ENCODE results near the gene ACOT8. TPM values are rescaled to one million over a fixed set of nuclear protein-coding genes. Genes with fewer than 3 reads are reported as not detected.

Gene ACOT8
- total RNA-seq, 4 donors from 2014 or later, result 84.6 to 108 (median 99.7) TPM

DNA sequence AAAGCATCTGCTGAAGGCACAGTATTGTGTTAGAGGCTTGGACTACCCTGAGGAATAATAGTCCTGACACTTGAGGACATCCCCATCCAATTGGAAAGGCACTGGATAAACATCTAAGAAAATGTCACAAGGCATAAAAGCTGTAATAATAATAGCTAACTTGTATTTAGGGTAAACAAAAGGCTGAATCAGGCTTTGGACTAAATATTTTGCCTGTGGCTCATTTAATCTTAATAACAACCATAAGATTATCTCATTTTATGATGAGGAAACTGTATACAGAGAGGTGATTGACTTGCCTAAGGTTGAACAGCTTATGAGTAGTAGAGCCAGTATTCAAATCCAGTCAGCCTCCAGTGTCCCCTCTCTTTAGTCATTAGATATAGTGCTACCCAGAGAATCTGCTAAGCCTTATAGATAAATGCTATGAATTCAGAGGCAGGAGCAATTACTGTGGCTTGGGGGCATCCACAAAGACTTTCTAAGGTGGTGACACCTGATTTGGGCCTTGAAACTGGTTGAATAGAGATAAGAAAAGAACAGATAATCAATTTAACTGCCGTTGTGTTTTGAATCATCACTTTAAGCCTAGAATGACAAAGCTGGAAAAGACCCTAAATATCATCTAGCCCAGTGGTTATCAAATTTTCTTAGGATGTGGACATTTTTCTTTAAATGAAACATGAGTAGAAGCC lies 16.4 kb upstream of the ACOT8 start:
- TF ChIP-seq EP300 (IDR thresholded peaks at IDR 0.05; ENCODE audit: low read depth) (no peak), POLR2AphosphoS5 (IDR thresholded peaks at IDR 0.05) (no peak), POLR2A (IDR thresholded peaks at IDR 0.05) (no peak)
- TF ChIP-seq, protein P1, sequence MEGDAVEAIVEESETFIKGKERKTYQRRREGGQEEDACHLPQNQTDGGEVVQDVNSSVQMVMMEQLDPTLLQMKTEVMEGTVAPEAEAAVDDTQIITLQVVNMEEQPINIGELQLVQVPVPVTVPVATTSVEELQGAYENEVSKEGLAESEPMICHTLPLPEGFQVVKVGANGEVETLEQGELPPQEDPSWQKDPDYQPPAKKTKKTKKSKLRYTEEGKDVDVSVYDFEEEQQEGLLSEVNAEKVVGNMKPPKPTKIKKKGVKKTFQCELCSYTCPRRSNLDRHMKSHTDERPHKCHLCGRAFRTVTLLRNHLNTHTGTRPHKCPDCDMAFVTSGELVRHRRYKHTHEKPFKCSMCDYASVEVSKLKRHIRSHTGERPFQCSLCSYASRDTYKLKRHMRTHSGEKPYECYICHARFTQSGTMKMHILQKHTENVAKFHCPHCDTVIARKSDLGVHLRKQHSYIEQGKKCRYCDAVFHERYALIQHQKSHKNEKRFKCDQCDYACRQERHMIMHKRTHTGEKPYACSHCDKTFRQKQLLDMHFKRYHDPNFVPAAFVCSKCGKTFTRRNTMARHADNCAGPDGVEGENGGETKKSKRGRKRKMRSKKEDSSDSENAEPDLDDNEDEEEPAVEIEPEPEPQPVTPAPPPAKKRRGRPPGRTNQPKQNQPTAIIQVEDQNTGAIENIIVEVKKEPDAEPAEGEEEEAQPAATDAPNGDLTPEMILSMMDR (IDR thresholded peaks at IDR 0.05), result no peak
- WGBS, 2 donors (ENCODE audit: low coverage in 1 of 2), result 58 to 75% methylated on average over 1 of the region's 1 CpG
- no peak overlapping the region for H3K27ac ChIP-seq
- H3K4me3 ChIP-seq, result no peak overlapping the region
- no peaks in the 10 kb centered on the region for H3K9me3 ChIP-seq
- H3K27me3 ChIP-seq, result no peaks in the 10 kb centered on the region
- intact Hi-C loops (cut with DNase I; ENCODE audit: low total_unique reads) (no loop called here), in situ Hi-C loops (cut with MboI; ENCODE audit: low pct_ligation_motif_present in 1 of 4, low pct_unique_long_range_greater_than_20kb in 1 of 4, low sequenced_read_pairs in 3 of 4) (no loop called here)
- no peak for DNase-seq
- peaks cover 0 to under 1% (median 0%) of the 10 kb centered on the region in 4 donors for H3K4me1 ChIP-seq
- peaks cover 0 to 12% (median 2%) of the 10 kb centered on the region in 4 donors for H3K36me3 ChIP-seq

DNA sequence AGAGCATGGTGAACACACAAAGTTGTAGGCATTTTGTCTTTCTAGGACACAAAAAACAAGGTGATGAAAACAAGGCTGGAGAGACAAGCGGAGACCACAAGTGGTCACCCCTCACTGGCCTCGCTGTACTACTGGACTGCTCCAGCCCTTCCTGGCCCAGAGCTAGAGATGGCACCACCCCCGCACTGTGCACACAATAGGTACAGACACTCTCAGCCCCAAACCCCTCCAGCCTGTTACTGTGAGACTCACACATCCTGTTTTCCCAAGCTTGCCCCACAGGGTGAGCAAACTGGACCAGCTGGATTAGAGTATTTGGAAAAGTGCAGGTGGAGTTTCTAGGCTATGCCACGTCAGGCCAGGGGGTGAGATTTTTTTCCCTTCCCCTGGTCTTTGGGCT lies 15.4 kb upstream of the ACOT8 start:
- no peak for DNase-seq
- TF ChIP-seq POLR2A (IDR thresholded peaks at IDR 0.05) (no peak), EP300 (IDR thresholded peaks at IDR 0.05; ENCODE audit: low read depth) (no peak), POLR2AphosphoS5 (IDR thresholded peaks at IDR 0.05) (no peak)
- TF ChIP-seq, protein P1 (IDR thresholded peaks at IDR 0.05), result no peak
- peaks cover 0 to 8% (median 0%) of the 10 kb centered on the region in 4 donors for H3K36me3 ChIP-seq
- no peak overlapping the region for H3K27ac ChIP-seq
- peaks cover 0 to 9% (median 0%) of the 10 kb centered on the region in 4 donors for H3K4me1 ChIP-seq
- intact Hi-C loops (cut with DNase I; ENCODE audit: low total_unique reads) (no loop called here), in situ Hi-C loops (cut with MboI; ENCODE audit: low pct_ligation_motif_present in 1 of 4, low pct_unique_long_range_greater_than_20kb in 1 of 4, low sequenced_read_pairs in 3 of 4) (no loop called here)
- no peaks in the 10 kb centered on the region for H3K9me3 ChIP-seq
- 99% methylated on average over 4 of the region's 4 CpGs; no CpG with 5 or more reads in 1 of the 2 donors for WGBS, 2 donors (ENCODE audit: low coverage in 1 of 2)
- H3K27me3 ChIP-seq, result no peaks in the 10 kb centered on the region
- no peak overlapping the region for H3K4me3 ChIP-seq

DNA sequence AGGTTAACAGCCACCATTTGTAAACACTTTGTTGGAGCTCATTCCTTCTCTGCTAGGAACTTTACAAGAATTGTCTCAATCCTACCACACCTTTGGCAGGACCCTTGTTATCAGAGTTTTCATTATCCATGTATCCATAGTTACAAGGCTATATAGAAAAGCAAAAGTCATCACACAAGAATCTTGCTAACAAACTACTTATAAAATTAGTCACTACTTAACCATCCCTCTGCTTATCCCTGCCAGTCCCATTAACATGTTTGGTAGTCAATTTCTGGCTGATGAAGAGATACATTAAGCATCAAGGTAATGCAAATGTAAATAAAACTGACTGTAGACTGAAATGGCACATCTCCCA lies 10.6 kb upstream of the ACOT8 start:
- Histone ChIP-seq H3K4me3 (no peak overlapping the region), H3K27ac (peak overlapping the region; percentile 58 to 66 (median 61)), H3K27me3 (no peaks in the 10 kb centered on the region), H3K9me3 (no peaks in the 10 kb centered on the region), H3K4me1 (peaks cover 0 to 38% (median 7%) of the 10 kb centered on the region in 4 donors), H3K36me3 (no peaks in the 10 kb centered on the region)
- intact Hi-C loops (cut with DNase I; ENCODE audit: low total_unique reads) (no loop called here), in situ Hi-C loops (cut with MboI; ENCODE audit: low pct_ligation_motif_present in 1 of 4, low pct_unique_long_range_greater_than_20kb in 1 of 4, low sequenced_read_pairs in 3 of 4) (no loop called here)
- TF ChIP-seq EP300 (IDR thresholded peaks at IDR 0.05; ENCODE audit: low read depth), result no peak
- DNase-seq, result no peak

DNA sequence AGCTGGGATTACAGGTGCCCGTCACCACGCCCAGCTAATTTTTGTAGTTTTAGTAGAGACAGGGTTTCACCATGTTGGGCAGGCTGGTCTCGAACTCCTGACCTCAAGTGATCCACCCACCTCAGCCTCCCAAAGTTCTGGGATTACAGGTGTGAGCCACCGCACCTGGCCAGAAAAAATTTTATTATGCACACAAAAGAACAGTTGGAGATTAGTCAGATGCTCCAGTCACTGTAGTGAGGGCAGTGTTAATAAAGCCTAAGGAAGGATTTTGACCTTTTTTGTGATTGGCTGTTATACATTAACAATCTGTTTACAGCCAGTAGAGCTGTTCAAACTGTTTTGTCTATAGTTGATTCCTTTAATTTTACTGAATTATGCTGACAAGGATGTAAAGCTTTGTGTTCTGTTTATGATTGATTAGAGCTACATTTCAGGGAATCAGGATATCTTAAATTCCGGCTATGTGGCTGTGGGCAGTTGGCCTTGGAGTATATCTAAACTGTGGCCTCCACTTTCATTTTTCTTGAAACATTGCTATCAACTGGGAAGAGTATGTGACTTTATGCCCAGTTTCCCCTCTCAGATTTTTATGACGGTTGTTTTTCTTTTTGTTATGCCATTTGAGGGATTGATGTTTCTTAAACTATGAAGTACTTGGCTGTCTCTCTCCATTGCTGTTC lies 10.1 kb upstream of the ACOT8 start:
- in situ Hi-C loops (cut with MboI; ENCODE audit: low pct_ligation_motif_present in 1 of 4, low pct_unique_long_range_greater_than_20kb in 1 of 4, low sequenced_read_pairs in 3 of 4), result no loop called here
- DNase-seq, result no peak

DNA sequence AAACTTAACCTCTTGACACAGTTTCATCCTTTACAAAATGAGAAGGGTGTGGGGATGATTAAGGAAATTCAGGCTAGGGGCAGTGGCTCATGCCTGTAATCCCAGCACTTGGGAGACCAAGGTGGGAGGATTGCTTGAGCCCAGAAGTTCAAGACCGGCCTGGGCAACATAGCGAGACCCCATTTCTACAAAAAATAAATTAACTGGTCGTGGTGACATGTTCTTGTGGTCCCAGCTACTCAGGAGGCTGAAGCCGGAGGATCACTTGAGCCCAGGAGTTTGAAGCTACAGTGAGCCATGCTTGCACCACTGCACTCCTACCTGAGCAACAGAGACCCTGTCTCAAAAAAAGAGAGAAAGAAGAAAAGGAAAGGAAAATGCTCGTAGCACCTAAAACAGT lies 9.3 kb upstream of the ACOT8 start:
- no peak for DNase-seq
- Histone ChIP-seq H3K4me1 (peaks cover 0 to 52% (median 13%) of the 10 kb centered on the region in 4 donors), H3K9me3 (no peaks in the 10 kb centered on the region), H3K36me3 (no peaks in the 10 kb centered on the region), H3K27ac (peak overlapping the region; percentile 28 to 61 (median 60)), H3K4me3 (no peak overlapping the region), H3K27me3 (no peaks in the 10 kb centered on the region)
- 95 to 97% methylated on average over 5 of the region's 5 CpGs for WGBS, 2 donors (ENCODE audit: low coverage in 1 of 2)
- TF ChIP-seq POLR2AphosphoS5 (IDR thresholded peaks at IDR 0.05) (no peak), POLR2A (IDR thresholded peaks at IDR 0.05) (no peak), EP300 (IDR thresholded peaks at IDR 0.05; ENCODE audit: low read depth) (no peak)
- TF ChIP-seq, protein P1 (IDR thresholded peaks at IDR 0.05), result no peak
- in situ Hi-C loops (cut with MboI; ENCODE audit: low pct_ligation_motif_present in 1 of 4, low pct_unique_long_range_greater_than_20kb in 1 of 4, low sequenced_read_pairs in 3 of 4), result no loop called here
- intact Hi-C loops (cut with DNase I; ENCODE audit: low total_unique reads), result no loop called here

More for the DNA sequence above, 10.1 kb upstream of the ACOT8 start:
- Histone ChIP-seq H3K4me3 (no peak overlapping the region), H3K36me3 (no peaks in the 10 kb centered on the region), H3K9me3 (no peaks in the 10 kb centered on the region), H3K27me3 (no peaks in the 10 kb centered on the region), H3K4me1 (peaks cover 0 to 43% (median 10%) of the 10 kb centered on the region in 4 donors), H3K27ac (peak overlapping the region; percentile 58 to 66 (median 61))
- no peak for TF ChIP-seq EP300 (IDR thresholded peaks at IDR 0.05; ENCODE audit: low read depth)
- no peak for TF ChIP-seq POLR2A (IDR thresholded peaks at IDR 0.05)
- intact Hi-C loops (cut with DNase I; ENCODE audit: low total_unique reads), result no loop called here
- WGBS, 2 donors (ENCODE audit: low coverage in 1 of 2), result 40 to 47% methylated on average over 3 to 6 of the region's 6 CpGs
